GM12878 (cell line): ENCODE data around the gene AMTN.

ENCODE experiments used
- ASH2L ChIP-seq: fragments of 300-600, 200-600 bp; sonication (generic); IDR thresholded peaks from 2 replicates; pipeline ENCODE4 v1.6.1; 2017; ENCODE audit warnings: low read depth, mild to moderate bottlenecking, borderline replicate concordance
- CTCF ChIP-seq, 3 experiments: IDR thresholded peaks in 2 of 3; conservative IDR thresholded peaks in 1 of 3; 2 replicates each; pipeline ENCODE4 v1.5.1; 2011; ENCODE audit warnings: low read depth in 3 of 3, low read length in 3 of 3, mild to moderate bottlenecking in 3 of 3, control low read depth in 2 of 3, moderate library complexity in 2 of 3, inconsistent platforms in 1 of 3, mixed read lengths in 1 of 3; ENCODE audit not compliant: control insufficient read depth in 2 of 3, insufficient read depth in 1 of 3; ENCODE audit errors: extremely low read depth in 1 of 3
- NR2C2 ChIP-seq: IDR thresholded peaks from 2 replicates; pipeline ENCODE4 v1.6.1; 2011; ENCODE audit warnings: borderline replicate concordance, low read depth; ENCODE audit not compliant: control insufficient read depth, insufficient read length
- POLR2AphosphoS2 ChIP-seq: IDR thresholded peaks from 2 replicates; pipeline ENCODE4 v1.6.1; 2011; ENCODE audit warnings: low read depth, mild to moderate bottlenecking, low read length, improper control_type of control experiment, moderate library complexity
- TCF12 ChIP-seq: IDR thresholded peaks from 2 replicates; pipeline ENCODE4 v1.6.1; 2011; ENCODE audit warnings: low read depth, mild to moderate bottlenecking, low read length
- TF ChIP-seq, protein P1 (sequence below): IDR thresholded peaks from 2 replicates; pipeline ENCODE4 v1.6.1; 2012; ENCODE audit warnings: improper control_type of control experiment, low read depth, low read length; ENCODE audit not compliant: insufficient replicate concordance

GRCh38 chr4:70533791-70534190 lies 15.4 kb downstream of the AMTN start:
- TF ChIP-seq CTCF (IDR thresholded peaks at IDR 0.05 in 2 of 3, conservative IDR thresholded peaks at IDR 0.05 in 1 of 3; ENCODE audit: control insufficient read depth in 2 of 3, extremely low read depth in 1 of 3, insufficient read depth in 1 of 3, low read depth in 3 of 3, low read length in 3 of 3) (no peak), ASH2L (no peak), NR2C2 (no peak), POLR2AphosphoS2 (no peak), TCF12 (no peak)
- TF ChIP-seq, protein P1, sequence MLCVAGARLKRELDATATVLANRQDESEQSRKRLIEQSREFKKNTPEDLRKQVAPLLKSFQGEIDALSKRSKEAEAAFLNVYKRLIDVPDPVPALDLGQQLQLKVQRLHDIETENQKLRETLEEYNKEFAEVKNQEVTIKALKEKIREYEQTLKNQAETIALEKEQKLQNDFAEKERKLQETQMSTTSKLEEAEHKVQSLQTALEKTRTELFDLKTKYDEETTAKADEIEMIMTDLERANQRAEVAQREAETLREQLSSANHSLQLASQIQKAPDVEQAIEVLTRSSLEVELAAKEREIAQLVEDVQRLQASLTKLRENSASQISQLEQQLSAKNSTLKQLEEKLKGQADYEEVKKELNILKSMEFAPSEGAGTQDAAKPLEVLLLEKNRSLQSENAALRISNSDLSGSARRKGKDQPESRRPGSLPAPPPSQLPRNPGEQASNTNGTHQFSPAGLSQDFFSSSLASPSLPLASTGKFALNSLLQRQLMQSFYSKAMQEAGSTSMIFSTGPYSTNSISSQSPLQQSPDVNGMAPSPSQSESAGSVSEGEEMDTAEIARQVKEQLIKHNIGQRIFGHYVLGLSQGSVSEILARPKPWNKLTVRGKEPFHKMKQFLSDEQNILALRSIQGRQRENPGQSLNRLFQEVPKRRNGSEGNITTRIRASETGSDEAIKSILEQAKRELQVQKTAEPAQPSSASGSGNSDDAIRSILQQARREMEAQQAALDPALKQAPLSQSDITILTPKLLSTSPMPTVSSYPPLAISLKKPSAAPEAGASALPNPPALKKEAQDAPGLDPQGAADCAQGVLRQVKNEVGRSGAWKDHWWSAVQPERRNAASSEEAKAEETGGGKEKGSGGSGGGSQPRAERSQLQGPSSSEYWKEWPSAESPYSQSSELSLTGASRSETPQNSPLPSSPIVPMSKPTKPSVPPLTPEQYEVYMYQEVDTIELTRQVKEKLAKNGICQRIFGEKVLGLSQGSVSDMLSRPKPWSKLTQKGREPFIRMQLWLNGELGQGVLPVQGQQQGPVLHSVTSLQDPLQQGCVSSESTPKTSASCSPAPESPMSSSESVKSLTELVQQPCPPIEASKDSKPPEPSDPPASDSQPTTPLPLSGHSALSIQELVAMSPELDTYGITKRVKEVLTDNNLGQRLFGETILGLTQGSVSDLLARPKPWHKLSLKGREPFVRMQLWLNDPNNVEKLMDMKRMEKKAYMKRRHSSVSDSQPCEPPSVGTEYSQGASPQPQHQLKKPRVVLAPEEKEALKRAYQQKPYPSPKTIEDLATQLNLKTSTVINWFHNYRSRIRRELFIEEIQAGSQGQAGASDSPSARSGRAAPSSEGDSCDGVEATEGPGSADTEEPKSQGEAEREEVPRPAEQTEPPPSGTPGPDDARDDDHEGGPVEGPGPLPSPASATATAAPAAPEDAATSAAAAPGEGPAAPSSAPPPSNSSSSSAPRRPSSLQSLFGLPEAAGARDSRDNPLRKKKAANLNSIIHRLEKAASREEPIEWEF, result no peak
